ENCODE results near the gene LRRC18. TPM values are rescaled to one million over a fixed set of nuclear protein-coding genes. Genes with fewer than 3 reads are reported as not detected.

The LRRC18 gene
- total and polyA plus RNA-seq, 2 of the 13 experiments (the other 11 are each of a cell fraction or from before 2014, with no cell fraction given) = not detected

GRCh38 chr10:48968036-48968435 lies 28.4 kb upstream of the LRRC18 start:
- FAIRE-seq (no peak), ATAC-seq (no peak; the same call in 2 of the 3 replicates), DNase-seq (ENCODE audit: low spot score) (no peak)
- WGBS (ENCODE audit: low lambda C conversion rate) = no CpG with 5 or more reads among the region's 3 CpGs
- Histone ChIP-seq H3K36me3 (replicated peaks in 1 of 2; ENCODE audit: control insufficient read depth in 1 of 2, insufficient read depth in 2 of 2, low read length in 2 of 2) (no peaks in the 10 kb centered on the region), H3K79me2 (ENCODE audit: insufficient read depth, low read length) (no peaks in the 10 kb centered on the region), H3K27me3 (ENCODE audit: control insufficient read depth in 1 of 2, insufficient read depth in 2 of 2, low read length in 2 of 2) (no peaks in the 10 kb centered on the region), H3K4me2 (ENCODE audit: low read depth, low read length) (no peak overlapping the region), H3K4me1 (ENCODE audit: insufficient read depth, low read length) (no peaks in the 10 kb centered on the region), H3K4me3 (replicated peaks in 1 of 3; ENCODE audit: insufficient read depth in 1 of 3, low read depth in 2 of 3, low read length in 3 of 3) (no peak overlapping the region), H3K9ac (ENCODE audit: insufficient read depth, low read depth, low read length) (no peak overlapping the region), H3K9me3 (ENCODE audit: low read length) (no peaks in the 10 kb centered on the region), H2AFZ (ENCODE audit: low read length) (no peak overlapping the region), H3K27ac (ENCODE audit: extremely low read length, insufficient read depth, low read length) (no peak overlapping the region), H4K20me1 (ENCODE audit: insufficient read depth, low read length) (0 out of 2 replicates have a peak, but pooled peaks cover 2% of the 10 kb centered on the region)
- intact Hi-C loops (cut with micrococcal nuclease; ENCODE audit: unreplicated experiment) = no loop called here
- TF ChIP-seq HOXA3 (CRISPR knock-in tag; IDR thresholded peaks at IDR 0.05) (no peak), RNF2 (conservative IDR thresholded peaks at IDR 0.05; ENCODE audit: low read depth) (no peak), SNRNP70 (IDR thresholded peaks at IDR 0.05; ENCODE audit: low read depth, low read length) (no peak), ZNF468 (CRISPR knock-in tag; IDR thresholded peaks at IDR 0.05) (no peak), SRY (CRISPR knock-in tag; IDR thresholded peaks at IDR 0.05) (no peak), CEBPZ (IDR thresholded peaks at IDR 0.05; ENCODE audit: low read length) (no peak), ZBTB7B (CRISPR knock-in tag; IDR thresholded peaks at IDR 0.05) (no peak), ETV6 (CRISPR knock-in tag; conservative IDR thresholded peaks at IDR 0.05) (no peak), RORA (CRISPR knock-in tag; IDR thresholded peaks at IDR 0.05) (no peak), SMAD1 (CRISPR knock-in tag; IDR thresholded peaks at IDR 0.05; ENCODE audit: borderline replicate concordance, low read depth) (no peak), ZFP36 (IDR thresholded peaks at IDR 0.05; ENCODE audit: borderline replicate concordance, low read depth, low read length, partially characterized antibody) (no peak), ATM (IDR thresholded peaks at IDR 0.05; ENCODE audit: borderline replicate concordance) (no peak), NONO (IDR thresholded peaks at IDR 0.05) (no peak), NONO (CRISPR knock-in tag; conservative IDR thresholded peaks at IDR 0.05) (no peak), REL (CRISPR knock-in tag; conservative IDR thresholded peaks at IDR 0.05) (no peak), SP4 (CRISPR knock-in tag; IDR thresholded peaks at IDR 0.05) (no peak), ZFY (CRISPR knock-in tag; IDR thresholded peaks at IDR 0.05) (no peak), ZNF382 (CRISPR knock-in tag; IDR thresholded peaks at IDR 0.05; ENCODE audit: borderline replicate concordance) (no peak)
- no TSS peak for BruUV-seq (replicated peaks)
- ChIA-PET CTCF (ENCODE audit: low intra/inter-chr PET ratio, low total read pairs) (no interaction called here), POLR2A (no interaction called here)
- in situ Hi-C loops (cut with HindIII; ENCODE audit: extremely low pct_ligation_motif_present, low pct_unique_long_range_greater_than_20kb) = no loop called here
